Ovary (tissue), 3 donors: ENCODE measurements around the gene ICAM3.

Source experiments
- EP300 ChIP-seq: sonication (generic); formaldehyde crosslinking; IDR thresholded peaks from one replicate; pipeline ENCODE4 v1.6.1; 2017; ENCODE audit warnings: antibody characterized with exemption
- POLR2A ChIP-seq: fragments of 450-650 bp; IDR thresholded peaks from one replicate; pipeline ENCODE4 v1.6.1; 2017; ENCODE audit warnings: antibody characterized with exemption, mild to moderate bottlenecking, moderate library complexity
- TF ChIP-seq, protein P1 (sequence below), 3 donors: fragments of 450-650 bp in 2 of 3; fragments of 200-600 bp in 1 of 3; IDR thresholded peaks; one replicate each; pipeline versions ENCODE4 v1.5.1 to v1.8.0; 2016 to 2022; ENCODE audit warnings: antibody characterized with exemption in 3 of 3, mild to moderate bottlenecking in 1 of 3
- donor health status: DM: no; HTN: no; CAD: no.

DNA sequence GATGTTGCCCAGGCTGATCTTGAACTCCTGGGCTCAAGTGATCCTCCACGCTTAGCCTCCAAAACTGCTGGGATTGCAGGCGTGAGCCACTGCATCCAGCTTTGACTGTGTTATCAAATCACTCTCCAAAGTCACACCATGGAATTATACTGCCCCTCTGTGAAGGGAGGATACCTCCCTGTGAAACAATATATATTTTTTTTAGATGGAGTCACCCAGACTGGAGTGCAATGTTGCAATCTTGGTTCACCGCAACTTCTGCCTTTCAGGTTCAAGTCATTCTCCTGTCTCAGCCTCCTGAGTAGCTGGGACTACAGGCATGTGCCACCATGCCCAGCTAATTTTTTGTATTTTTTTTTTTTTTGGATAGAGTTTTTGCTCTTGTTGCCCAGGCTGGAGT is 33.3 kb upstream of the ICAM3 start:
- TF ChIP-seq, protein P1, sequence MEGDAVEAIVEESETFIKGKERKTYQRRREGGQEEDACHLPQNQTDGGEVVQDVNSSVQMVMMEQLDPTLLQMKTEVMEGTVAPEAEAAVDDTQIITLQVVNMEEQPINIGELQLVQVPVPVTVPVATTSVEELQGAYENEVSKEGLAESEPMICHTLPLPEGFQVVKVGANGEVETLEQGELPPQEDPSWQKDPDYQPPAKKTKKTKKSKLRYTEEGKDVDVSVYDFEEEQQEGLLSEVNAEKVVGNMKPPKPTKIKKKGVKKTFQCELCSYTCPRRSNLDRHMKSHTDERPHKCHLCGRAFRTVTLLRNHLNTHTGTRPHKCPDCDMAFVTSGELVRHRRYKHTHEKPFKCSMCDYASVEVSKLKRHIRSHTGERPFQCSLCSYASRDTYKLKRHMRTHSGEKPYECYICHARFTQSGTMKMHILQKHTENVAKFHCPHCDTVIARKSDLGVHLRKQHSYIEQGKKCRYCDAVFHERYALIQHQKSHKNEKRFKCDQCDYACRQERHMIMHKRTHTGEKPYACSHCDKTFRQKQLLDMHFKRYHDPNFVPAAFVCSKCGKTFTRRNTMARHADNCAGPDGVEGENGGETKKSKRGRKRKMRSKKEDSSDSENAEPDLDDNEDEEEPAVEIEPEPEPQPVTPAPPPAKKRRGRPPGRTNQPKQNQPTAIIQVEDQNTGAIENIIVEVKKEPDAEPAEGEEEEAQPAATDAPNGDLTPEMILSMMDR (IDR thresholded peaks at IDR 0.05): no peak
- TF ChIP-seq POLR2A: no peak
- no peak for TF ChIP-seq EP300
